Measurements from ENCODE around the gene ACADVL.

Gene ACADVL

GRCh38 chr17:7214300-7215135 lies 5.2 kb upstream of the ACADVL start:
- FAIRE-seq (no peak), DNase-seq (ENCODE audit: insufficient read length, low spot score) (peak; percentile 94)
- TF ChIP-seq CTCF (IDR thresholded peaks at IDR 0.05; ENCODE audit: insufficient read depth, missing control alignments), result peak; percentile 20

GRCh38 chr17:7215136-7215638 lies 4.6 kb upstream of the ACADVL start:
- peak; percentile 82 for DNase-seq (ENCODE audit: insufficient read length, low spot score)
- FAIRE-seq, result no peak
- TF ChIP-seq CTCF (IDR thresholded peaks at IDR 0.05; ENCODE audit: insufficient read depth, missing control alignments), result no peak

- FAIRE-seq, result no peak
- no peak for DNase-seq (ENCODE audit: insufficient read length, low spot score)
- no peak for TF ChIP-seq CTCF (IDR thresholded peaks at IDR 0.05; ENCODE audit: insufficient read depth, missing control alignments)
Observed at GRCh38 chr17:7215652-7216180, 4.0 kb upstream of the ACADVL start.

- FAIRE-seq, result no peak
- no peak for DNase-seq (ENCODE audit: insufficient read length, low spot score)
- no peak for TF ChIP-seq CTCF (IDR thresholded peaks at IDR 0.05; ENCODE audit: insufficient read depth, missing control alignments)
Observed at GRCh38 chr17:7216242-7217112, 3.3 kb upstream of the ACADVL start.

GRCh38 chr17:7217113-7217987 lies 2.4 kb upstream of the ACADVL start:
- peak; percentile 78 for DNase-seq (ENCODE audit: insufficient read length, low spot score)
- no peak for FAIRE-seq

More at GRCh38 chr17:7217113-7217987, 2.4 kb upstream of the ACADVL start:
- no peak for TF ChIP-seq CTCF (IDR thresholded peaks at IDR 0.05; ENCODE audit: insufficient read depth, missing control alignments)
